ENCODE results near the gene SLC26A1.

Gene SLC26A1

GRCh38 chr4:1027219-1027914 is 34.2 kb upstream of the SLC26A1 start:
- no peaks in the 10 kb centered on the region for H3K9me3 ChIP-seq (ENCODE audit: severe bottlenecking)
- no peak for DNase-seq

GRCh38 chr4:1026115-1026514 is 32.9 kb upstream of the SLC26A1 start:
- Histone ChIP-seq H3K36me3 (peaks cover 32% of the 10 kb centered on the region), H3K27ac (no peak overlapping the region)
- DNase-seq: peak; percentile 63

More at GRCh38 chr4:1027219-1027914, 34.2 kb upstream of the SLC26A1 start:
- TF ChIP-seq, protein P1, sequence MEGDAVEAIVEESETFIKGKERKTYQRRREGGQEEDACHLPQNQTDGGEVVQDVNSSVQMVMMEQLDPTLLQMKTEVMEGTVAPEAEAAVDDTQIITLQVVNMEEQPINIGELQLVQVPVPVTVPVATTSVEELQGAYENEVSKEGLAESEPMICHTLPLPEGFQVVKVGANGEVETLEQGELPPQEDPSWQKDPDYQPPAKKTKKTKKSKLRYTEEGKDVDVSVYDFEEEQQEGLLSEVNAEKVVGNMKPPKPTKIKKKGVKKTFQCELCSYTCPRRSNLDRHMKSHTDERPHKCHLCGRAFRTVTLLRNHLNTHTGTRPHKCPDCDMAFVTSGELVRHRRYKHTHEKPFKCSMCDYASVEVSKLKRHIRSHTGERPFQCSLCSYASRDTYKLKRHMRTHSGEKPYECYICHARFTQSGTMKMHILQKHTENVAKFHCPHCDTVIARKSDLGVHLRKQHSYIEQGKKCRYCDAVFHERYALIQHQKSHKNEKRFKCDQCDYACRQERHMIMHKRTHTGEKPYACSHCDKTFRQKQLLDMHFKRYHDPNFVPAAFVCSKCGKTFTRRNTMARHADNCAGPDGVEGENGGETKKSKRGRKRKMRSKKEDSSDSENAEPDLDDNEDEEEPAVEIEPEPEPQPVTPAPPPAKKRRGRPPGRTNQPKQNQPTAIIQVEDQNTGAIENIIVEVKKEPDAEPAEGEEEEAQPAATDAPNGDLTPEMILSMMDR (IDR thresholded peaks at IDR 0.05; ENCODE audit: low read depth, low read length): no peak
- no peaks in the 10 kb centered on the region for H3K27me3 ChIP-seq (ENCODE audit: insufficient read depth, low read depth, severe bottlenecking)
- no peak overlapping the region for H3K4me3 ChIP-seq (ENCODE audit: low read depth, low read length)
- 0 out of 2 replicates have a peak overlapping the region, but pooled peaks have one; percentile 7 for H3K27ac ChIP-seq
- H3K36me3 ChIP-seq: peaks cover 29% of the 10 kb centered on the region

DNA sequence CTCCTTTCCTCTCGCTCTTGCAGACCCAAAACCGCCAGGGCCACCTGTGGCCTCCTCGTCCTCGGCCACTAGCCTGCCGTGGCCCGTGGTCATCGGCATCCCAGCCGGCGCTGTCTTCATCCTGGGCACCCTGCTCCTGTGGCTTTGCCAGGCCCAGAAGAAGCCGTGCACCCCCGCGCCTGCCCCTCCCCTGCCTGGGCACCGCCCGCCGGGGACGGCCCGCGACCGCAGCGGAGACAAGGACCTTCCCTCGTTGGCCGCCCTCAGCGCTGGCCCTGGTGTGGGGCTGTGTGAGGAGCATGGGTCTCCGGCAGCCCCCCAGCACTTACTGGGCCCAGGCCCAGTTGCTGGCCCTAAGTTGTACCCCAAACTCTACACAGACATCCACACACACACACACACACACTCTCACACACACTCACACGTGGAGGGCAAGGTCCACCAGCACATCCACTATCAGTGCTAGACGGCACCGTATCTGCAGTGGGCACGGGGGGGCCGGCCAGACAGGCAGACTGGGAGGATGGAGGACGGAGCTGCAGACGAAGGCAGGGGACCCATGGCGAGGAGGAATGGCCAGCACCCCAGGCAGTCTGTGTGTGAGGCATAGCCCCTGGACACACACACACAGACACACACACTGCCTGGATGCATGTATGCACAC is 31.8 kb upstream of the SLC26A1 start:
- no peak overlapping the region for H3K27ac ChIP-seq
- no peak for DNase-seq
- no peak overlapping the region for H3K4me3 ChIP-seq (ENCODE audit: low read depth, low read length)
- peaks cover 32% of the 10 kb centered on the region for H3K36me3 ChIP-seq
- TF ChIP-seq, protein P1 (IDR thresholded peaks at IDR 0.05; ENCODE audit: low read depth, low read length): no peak
- H3K27me3 ChIP-seq (ENCODE audit: insufficient read depth, low read depth, severe bottlenecking): no peaks in the 10 kb centered on the region
- no peaks in the 10 kb centered on the region for H3K9me3 ChIP-seq (ENCODE audit: severe bottlenecking)

More at GRCh38 chr4:1026115-1026514, 32.9 kb upstream of the SLC26A1 start:
- Histone ChIP-seq H3K27me3 (ENCODE audit: insufficient read depth, low read depth, severe bottlenecking) (no peaks in the 10 kb centered on the region), H3K9me3 (ENCODE audit: severe bottlenecking) (no peaks in the 10 kb centered on the region), H3K4me3 (ENCODE audit: low read depth, low read length) (no peak overlapping the region)
- TF ChIP-seq, protein P1 (IDR thresholded peaks at IDR 0.05; ENCODE audit: low read depth, low read length): no peak

- H3K36me3 ChIP-seq: peaks cover 32% of the 10 kb centered on the region
- H3K27ac ChIP-seq: no peak overlapping the region
- no peak overlapping the region for H3K4me3 ChIP-seq (ENCODE audit: low read depth, low read length)
- TF ChIP-seq, protein P1 (IDR thresholded peaks at IDR 0.05; ENCODE audit: low read depth, low read length): no peak
- no peaks in the 10 kb centered on the region for H3K9me3 ChIP-seq (ENCODE audit: severe bottlenecking)
- no peak for DNase-seq
- H3K27me3 ChIP-seq (ENCODE audit: insufficient read depth, low read depth, severe bottlenecking): no peaks in the 10 kb centered on the region
Observed at GRCh38 chr4:1023895-1024740, 30.9 kb upstream of the SLC26A1 start.

DNA sequence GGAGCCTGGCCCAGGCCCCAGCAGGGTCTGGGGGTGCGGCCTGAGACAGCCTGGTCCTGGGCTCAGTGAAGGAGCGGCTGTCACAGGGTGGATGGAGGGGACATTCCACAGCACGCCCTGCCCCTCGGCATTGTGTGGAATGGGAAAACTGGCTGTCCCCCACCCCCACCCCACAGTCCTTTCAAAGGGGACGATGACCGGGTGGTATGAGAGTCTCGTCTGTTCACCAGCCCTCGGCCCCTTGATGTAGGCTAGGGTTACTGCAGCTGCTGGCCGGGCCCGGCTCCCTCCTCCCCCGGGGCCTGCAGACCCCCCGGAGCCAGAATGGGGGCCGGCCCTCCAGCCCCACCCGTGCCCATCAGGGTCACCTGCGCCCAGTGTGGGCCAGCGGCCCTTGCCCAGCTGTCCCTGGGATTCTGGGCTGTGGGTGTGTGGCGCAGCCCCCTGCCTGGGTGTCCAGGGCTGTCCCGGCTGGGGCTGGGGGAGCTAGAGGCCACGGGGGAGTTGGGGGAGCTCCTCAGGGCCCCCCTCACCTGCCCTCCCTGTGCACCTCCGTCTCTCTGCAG is 30.0 kb upstream of the SLC26A1 start:
- Histone ChIP-seq H3K36me3 (peaks cover 32% of the 10 kb centered on the region), H3K4me3 (ENCODE audit: low read depth, low read length) (no peak overlapping the region), H3K27me3 (ENCODE audit: insufficient read depth, low read depth, severe bottlenecking) (no peaks in the 10 kb centered on the region), H3K27ac (no peak overlapping the region), H3K9me3 (ENCODE audit: severe bottlenecking) (no peaks in the 10 kb centered on the region)
- TF ChIP-seq, protein P1 (IDR thresholded peaks at IDR 0.05; ENCODE audit: low read depth, low read length): no peak
- DNase-seq: no peak

Measured in WERI-Rb-1 (cell line).